ENCODE results near the gene CPNE1.
"Not testable (repeated sequence)": the region's sequence is repeated elsewhere in the genome, so short reads cannot be mapped to it uniquely, and the experiment has no call there.

CPNE1 gene

DNA sequence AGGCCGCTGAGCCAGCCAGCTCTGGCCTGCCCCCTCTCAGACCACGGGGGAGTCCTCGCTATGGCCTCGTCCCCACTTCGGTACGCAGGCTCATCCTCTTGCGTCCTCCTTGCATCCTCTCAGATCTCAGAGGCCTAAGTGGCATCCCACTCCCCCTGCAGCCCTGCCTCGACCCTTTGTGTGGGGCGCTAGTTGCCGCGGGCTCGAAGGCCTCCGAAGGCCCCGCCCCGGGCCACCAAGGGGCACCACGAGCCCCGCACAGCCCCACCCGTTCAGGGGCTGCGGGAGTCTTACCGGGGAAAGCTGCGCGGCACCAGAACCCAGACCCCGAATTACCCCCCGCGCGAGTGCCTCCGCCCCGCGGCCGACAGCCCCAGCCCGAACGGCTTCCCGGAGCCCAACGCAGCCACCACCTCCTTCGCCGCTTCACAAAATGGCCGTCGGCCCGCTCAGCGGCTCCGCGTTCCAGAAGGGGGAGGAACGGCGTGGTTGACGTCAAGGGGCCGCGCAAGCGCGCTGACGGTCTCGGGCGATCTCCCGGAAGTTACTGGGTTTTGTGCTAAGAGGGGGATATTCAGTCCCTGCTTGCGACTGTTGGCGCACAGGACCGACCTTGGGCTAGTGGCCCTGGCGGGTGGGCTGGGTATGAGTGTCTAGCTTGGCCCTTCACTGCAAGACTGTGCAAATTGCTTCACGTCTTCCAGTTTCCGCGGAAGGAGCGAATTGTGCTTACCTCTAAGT is at the start of gene CPNE1, which contains the start of gene RBM12:
Gene CPNE1 (minus strand): TSS at position 435 of the 741 bp plus-strand sequence. CDS start 31,977 bp downstream, outside the sequence.
Gene RBM12 (minus strand): TSS at position 435 of the 741 bp plus-strand sequence. CDS start 9,578 bp downstream, outside the sequence.
- H3K4me3 ChIP-seq (ENCODE audit: low read depth, low read length) = peak within 1 kb of the TSS; percentile 89
- DNase-seq (ENCODE audit: low read depth) = peak; percentile 87
- TF ChIP-seq, protein P1, sequence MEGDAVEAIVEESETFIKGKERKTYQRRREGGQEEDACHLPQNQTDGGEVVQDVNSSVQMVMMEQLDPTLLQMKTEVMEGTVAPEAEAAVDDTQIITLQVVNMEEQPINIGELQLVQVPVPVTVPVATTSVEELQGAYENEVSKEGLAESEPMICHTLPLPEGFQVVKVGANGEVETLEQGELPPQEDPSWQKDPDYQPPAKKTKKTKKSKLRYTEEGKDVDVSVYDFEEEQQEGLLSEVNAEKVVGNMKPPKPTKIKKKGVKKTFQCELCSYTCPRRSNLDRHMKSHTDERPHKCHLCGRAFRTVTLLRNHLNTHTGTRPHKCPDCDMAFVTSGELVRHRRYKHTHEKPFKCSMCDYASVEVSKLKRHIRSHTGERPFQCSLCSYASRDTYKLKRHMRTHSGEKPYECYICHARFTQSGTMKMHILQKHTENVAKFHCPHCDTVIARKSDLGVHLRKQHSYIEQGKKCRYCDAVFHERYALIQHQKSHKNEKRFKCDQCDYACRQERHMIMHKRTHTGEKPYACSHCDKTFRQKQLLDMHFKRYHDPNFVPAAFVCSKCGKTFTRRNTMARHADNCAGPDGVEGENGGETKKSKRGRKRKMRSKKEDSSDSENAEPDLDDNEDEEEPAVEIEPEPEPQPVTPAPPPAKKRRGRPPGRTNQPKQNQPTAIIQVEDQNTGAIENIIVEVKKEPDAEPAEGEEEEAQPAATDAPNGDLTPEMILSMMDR (IDR thresholded peaks at IDR 0.05; ENCODE audit: low read depth, low read length, missing control alignments) = no peak

DNA sequence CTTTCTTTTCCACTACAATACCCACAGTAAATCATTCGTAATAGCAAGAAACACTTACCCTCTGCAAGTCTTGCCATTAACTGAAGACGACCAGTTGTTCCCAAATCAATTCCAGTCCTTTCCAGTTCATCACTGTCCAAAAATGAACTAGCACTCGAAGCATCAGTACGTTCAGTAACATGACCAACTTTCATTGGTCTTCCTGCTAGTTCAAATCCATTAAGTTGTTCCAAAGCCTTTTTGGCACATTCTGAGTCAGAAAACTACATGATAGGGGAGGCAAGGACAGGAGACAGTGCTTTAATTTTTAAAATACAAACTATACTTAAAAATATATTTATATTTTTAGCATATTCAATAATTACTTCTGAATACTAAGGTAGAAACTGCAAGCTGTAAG is 49.4 kb upstream of the CPNE1 start:
- TF ChIP-seq, protein P1 (IDR thresholded peaks at IDR 0.05; ENCODE audit: low read depth, low read length, missing control alignments) = no peak
- no peak overlapping the region for H3K4me3 ChIP-seq (ENCODE audit: low read depth, low read length)
- no peak for DNase-seq (ENCODE audit: low read depth)

DNA sequence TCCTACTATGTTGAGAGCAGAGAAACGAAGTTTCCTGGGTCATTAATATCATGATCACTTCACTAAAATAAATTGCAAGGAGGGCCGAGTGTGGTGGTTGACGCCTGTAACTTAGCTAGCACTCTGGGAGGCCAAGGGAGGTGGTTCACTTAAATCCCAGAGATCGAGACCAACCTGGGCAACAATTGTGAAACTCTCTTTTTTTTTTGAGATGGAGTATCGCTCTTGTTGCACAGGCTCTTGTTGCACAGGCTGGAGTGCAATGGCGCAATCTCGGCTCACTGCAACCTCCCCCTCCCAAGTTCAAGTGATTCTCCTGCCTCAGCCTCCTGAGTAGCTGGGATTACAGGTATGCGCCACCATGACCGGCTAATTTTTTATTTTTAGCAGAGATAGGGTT is 48.4 kb upstream of the CPNE1 start:
- not testable (repeated sequence) for DNase-seq (ENCODE audit: low read depth); H3K4me3 ChIP-seq (ENCODE audit: low read depth, low read length)

DNA sequence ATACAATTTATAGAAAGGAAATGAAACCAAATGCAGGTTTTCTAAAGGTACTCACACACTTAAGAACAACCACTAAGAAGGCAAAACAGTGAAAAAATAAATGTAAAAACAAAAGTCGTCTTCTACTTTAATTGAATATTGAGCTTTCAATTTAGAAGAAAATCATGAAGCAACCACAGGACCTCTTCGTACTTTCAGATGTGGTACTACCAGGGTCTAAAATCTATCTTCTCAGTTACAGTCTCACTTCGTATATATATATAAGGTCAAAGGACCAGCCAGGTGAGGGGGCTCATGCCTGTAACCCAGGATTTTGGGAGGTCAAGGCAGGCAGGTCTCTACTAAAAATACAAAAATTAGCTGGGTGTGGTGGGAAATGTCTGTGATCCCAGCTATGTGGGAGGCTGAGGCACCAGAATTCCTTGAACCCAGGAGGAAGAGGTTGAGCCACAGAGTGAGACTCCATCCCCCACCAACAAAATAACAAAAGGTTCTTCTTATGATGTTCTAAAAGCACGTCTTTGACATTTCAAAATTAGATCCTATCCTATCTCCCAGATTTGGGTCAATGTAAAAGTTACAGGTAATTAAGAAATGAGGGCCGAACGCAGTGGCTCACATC is 47.0 kb upstream of the CPNE1 start:
- H3K4me3 ChIP-seq (ENCODE audit: low read depth, low read length) = no peak overlapping the region
- TF ChIP-seq, protein P1 (IDR thresholded peaks at IDR 0.05; ENCODE audit: low read depth, low read length, missing control alignments) = no peak
- DNase-seq (ENCODE audit: low read depth) = no peak

DNA sequence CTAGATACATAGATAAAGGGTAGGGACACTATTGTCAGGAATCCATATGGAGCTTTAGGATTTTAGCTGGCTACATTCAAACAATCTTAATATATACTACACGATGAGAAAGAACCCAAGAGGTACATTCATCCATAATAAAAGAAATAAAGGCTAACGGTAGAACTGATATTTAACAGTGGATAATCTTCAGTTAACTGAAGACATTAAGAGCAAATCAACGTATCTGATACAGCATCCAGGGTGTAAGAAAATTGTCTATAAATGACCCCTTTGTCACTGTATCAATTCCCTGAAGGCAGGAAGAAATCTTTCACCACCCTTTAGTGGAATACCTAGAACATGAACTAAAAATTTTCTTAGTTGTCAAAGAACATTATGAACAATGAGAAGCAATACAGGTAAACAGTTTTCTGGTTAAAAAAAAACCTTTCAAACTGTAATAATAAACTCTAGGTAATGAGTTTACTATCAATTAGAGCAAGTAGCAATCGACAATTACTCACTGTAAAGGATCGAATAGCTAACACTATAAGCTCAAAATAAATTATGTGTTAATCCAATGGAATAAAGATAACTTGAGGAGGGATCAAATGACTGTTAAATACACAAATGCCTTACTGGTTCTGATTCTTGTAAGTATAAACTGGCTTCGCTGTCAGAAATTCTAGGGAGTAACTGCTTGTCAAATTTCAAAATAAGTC is 46.3 kb upstream of the CPNE1 start:
- H3K4me3 ChIP-seq (ENCODE audit: low read depth, low read length) = no peak overlapping the region
- TF ChIP-seq, protein P1 (IDR thresholded peaks at IDR 0.05; ENCODE audit: low read depth, low read length, missing control alignments) = no peak
- DNase-seq (ENCODE audit: low read depth) = no peak

DNA sequence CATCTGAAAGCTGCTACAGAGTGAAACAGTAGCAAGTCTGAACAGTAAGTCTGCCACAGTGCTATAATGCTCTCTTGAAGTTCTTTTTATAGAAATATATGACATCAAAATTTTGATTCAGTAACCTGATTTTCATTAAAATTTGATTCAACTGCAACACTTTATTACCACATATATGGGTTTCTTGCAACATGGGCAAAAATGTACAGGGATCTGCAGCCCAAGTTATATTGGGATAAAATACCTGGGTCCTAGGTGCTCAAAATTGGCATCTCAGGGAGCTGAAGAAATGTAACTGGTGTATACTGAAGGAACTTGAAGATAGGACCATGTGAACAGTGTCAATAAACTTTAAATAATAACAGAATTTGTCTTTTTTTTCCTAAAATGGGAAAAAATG is 45.3 kb upstream of the CPNE1 start:
- no peak for DNase-seq (ENCODE audit: low read depth)
- TF ChIP-seq, protein P1 (IDR thresholded peaks at IDR 0.05; ENCODE audit: low read depth, low read length, missing control alignments) = no peak
- H3K4me3 ChIP-seq (ENCODE audit: low read depth, low read length) = no peak overlapping the region

DNA sequence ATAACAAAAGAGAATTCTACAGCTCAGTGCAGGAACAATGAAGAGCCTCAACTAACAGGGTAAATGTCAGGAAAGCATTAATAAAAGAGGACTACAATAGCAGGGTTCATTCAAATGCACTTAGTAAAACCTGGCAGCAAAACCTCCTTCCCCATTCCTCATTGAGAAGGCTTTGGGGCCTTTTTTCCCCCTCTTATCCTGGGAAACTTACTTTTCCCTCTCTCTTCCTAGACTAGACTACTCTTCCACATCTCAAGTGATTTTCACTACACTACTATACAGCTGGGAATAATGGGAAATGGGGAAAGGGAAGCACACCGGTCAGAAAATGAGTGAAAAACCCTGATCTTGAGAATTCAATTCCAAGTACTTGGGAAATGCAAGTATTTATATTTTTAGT is 44.6 kb upstream of the CPNE1 start:
- H3K4me3 ChIP-seq (ENCODE audit: low read depth, low read length) = no peak overlapping the region
- TF ChIP-seq, protein P1 (IDR thresholded peaks at IDR 0.05; ENCODE audit: low read depth, low read length, missing control alignments) = no peak
- DNase-seq (ENCODE audit: low read depth) = no peak
